GM12865 (cell line): Measurements from ENCODE around the gene KRTAP3-1.
"Not testable (repeated sequence)": the region's sequence is repeated elsewhere in the genome, so short reads cannot be mapped to it uniquely, and the experiment has no call there.

Experiments used
- DNase-seq: peaks from one replicate; pipeline ENCODE4 v3.0.0; 2010; ENCODE audit warnings: low read depth
- H3K4me3 ChIP-seq: 2 replicates; pipeline ENCODE4 v1.5.1; 2011; ENCODE audit warnings: mild to moderate bottlenecking, low read depth, low read length, control low read depth
- TF ChIP-seq, protein P1 (sequence below): IDR thresholded peaks from 2 replicates; pipeline ENCODE4 v1.5.1; 2011; ENCODE audit warnings: low read length, control low read depth, low read depth, inconsistent platforms; ENCODE audit not compliant: insufficient read depth; ENCODE audit errors: missing control alignments

Gene KRTAP3-1

GRCh38 chr17:41042953-41043352 lies 34.0 kb upstream of the KRTAP3-1 start:
- no peak for DNase-seq
- TF ChIP-seq, protein P1, sequence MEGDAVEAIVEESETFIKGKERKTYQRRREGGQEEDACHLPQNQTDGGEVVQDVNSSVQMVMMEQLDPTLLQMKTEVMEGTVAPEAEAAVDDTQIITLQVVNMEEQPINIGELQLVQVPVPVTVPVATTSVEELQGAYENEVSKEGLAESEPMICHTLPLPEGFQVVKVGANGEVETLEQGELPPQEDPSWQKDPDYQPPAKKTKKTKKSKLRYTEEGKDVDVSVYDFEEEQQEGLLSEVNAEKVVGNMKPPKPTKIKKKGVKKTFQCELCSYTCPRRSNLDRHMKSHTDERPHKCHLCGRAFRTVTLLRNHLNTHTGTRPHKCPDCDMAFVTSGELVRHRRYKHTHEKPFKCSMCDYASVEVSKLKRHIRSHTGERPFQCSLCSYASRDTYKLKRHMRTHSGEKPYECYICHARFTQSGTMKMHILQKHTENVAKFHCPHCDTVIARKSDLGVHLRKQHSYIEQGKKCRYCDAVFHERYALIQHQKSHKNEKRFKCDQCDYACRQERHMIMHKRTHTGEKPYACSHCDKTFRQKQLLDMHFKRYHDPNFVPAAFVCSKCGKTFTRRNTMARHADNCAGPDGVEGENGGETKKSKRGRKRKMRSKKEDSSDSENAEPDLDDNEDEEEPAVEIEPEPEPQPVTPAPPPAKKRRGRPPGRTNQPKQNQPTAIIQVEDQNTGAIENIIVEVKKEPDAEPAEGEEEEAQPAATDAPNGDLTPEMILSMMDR, result no peak
- no peak overlapping the region for H3K4me3 ChIP-seq

- H3K4me3 ChIP-seq, DNase-seq: not testable (repeated sequence)
Measured at GRCh38 chr17:41040783-41041571, 32.0 kb upstream of the KRTAP3-1 start, which contains the start of gene KRTAP1-1. KRTAP1-1 (minus strand) TSS chr17:41041450; CDS start chr17:41041397, 53 bp downstream.

DNA sequence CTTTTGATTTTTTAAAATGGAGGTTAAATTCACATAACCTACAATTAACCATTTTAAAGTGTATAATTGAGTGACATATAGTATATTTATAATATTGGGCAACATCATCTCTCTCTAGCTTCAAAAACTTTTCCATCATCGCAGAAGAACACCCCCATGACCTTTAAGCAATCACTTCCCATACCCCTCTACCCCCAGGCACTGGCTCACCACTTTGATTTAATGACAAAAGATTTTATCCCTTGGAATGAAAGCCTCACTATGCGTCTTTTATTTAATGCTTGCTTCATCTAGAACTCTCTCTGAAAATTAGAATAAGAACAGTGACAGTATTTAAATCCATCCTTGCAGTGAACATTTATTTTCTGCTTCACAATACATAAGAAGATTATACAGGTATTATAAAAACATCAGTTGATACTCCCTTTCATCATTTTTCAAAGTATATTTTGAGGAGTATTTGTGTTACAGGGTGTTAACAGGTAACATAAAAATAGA lies 29.0 kb upstream of the KRTAP3-1 start:
- TF ChIP-seq, protein P1, result no peak
- no peak overlapping the region for H3K4me3 ChIP-seq
- no peak for DNase-seq

DNA sequence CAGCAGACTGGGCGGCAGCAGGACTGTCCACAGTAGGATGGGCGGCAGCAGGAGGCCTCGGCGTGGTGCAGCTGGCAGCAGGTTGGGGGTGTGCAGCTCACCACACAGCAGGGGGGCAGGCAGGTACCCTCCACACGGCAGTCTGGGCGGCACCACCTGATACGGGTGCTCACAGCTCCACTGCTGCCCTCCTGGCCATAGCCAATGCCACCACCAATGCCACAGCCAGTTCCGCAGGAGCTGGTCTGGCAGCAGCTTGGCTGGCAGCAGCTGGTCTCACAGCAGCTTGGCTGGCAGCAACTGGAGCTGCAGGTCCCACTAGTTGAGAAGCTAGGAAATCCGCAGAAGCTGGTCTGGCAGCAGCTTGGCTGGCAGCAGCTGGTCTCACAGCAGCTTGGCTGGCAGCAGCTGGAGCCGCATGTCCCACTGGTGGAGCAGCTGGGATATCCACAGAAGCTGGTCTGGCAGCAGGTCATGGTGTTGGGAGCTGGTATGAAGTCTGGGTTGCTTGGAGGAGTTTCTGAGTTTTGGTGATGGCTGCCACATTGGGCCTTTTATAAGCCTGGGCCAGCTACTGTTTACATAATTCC lies 25.5 kb upstream of the KRTAP3-1 start, which contains the start of gene KRTAP1-3:
TSS of gene KRTAP1-3 (minus strand) at position 529 of the 590 bp plus-strand sequence. CDS start at position 476, 53 bp downstream.
- DNase-seq, H3K4me3 ChIP-seq: not testable (repeated sequence)

- H3K4me3 ChIP-seq, result no peak within 1 kb of the TSS
- TF ChIP-seq, protein P1, result no peak
- DNase-seq, result no peak
Measured at GRCh38 chr17:41029633-41030245, 20.8 kb upstream of the KRTAP3-1 start, which contains the start of gene KRTAP1-4. KRTAP1-4 (minus strand) TSS chr17:41030195; CDS start chr17:41030078, 117 bp downstream.

- no peak within 1 kb of the TSS for H3K4me3 ChIP-seq
- no peak for DNase-seq
- TF ChIP-seq, protein P1, result no peak
Measured at GRCh38 chr17:41026715-41027471, 18.0 kb upstream of the KRTAP3-1 start, which contains the start of gene KRTAP1-5. KRTAP1-5 (minus strand) TSS chr17:41027208; CDS start chr17:41027155, 53 bp downstream.

GRCh38 chr17:41024697-41025096 lies 15.8 kb upstream of the KRTAP3-1 start:
- TF ChIP-seq, protein P1, result no peak
- DNase-seq, result no peak
- no peak overlapping the region for H3K4me3 ChIP-seq
